Globus pallidus (tissue), 1 donor: ENCODE results near the gene PRSS22.
A peak's percentile ranks its signal among the peaks of the same experiment; 100 is the strongest.

Experiments
- DNase-seq: peaks from one replicate; pipeline ENCODE4 v3.0.0-alpha.2; 2015; ENCODE audit warnings: low spot score

The PRSS22 gene

GRCh38 chr16:2881783-2882649 is 24.0 kb upstream of the PRSS22 start:
- peak; percentile 27 for DNase-seq

DNA sequence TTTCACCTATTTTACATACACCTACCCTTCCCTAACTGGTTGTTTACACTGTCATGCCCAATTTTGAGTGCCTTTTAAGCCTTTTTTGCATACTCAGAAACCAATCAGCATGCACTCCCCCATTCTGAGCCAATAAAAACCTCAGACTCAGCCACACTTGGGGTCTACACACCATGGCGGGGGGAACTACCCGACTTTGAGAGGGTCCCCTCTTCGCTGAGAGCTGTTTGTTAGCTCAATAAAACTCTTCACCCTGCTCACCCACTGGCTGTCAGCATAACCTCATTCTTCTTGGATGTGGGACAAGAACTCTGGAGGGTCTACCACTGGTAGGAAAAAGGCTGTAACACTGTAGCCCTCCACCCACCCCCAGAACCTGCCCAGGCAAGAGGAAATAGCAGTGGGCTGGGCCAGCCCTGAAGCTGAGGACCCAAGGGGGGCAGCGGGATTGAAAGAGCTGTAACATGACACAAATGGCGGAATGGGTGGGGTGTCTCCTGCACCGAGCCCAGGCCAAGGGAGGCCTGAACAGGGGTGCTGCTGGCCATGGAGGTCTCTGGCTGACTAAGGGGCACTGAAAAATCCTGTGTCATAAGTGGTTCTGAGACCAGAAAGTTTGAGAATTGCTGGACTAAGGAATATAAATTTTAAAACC is 22.0 kb upstream of the PRSS22 start:
- DNase-seq, result no peak

- DNase-seq, result peak; percentile 74
Observed at GRCh38 chr16:2874912-2875362, 17.0 kb upstream of the PRSS22 start.

- no peak for DNase-seq
Observed at GRCh38 chr16:2874032-2874911, 16.3 kb upstream of the PRSS22 start.

- no peak for DNase-seq
Observed at GRCh38 chr16:2871926-2872325, 14.0 kb upstream of the PRSS22 start.

DNA sequence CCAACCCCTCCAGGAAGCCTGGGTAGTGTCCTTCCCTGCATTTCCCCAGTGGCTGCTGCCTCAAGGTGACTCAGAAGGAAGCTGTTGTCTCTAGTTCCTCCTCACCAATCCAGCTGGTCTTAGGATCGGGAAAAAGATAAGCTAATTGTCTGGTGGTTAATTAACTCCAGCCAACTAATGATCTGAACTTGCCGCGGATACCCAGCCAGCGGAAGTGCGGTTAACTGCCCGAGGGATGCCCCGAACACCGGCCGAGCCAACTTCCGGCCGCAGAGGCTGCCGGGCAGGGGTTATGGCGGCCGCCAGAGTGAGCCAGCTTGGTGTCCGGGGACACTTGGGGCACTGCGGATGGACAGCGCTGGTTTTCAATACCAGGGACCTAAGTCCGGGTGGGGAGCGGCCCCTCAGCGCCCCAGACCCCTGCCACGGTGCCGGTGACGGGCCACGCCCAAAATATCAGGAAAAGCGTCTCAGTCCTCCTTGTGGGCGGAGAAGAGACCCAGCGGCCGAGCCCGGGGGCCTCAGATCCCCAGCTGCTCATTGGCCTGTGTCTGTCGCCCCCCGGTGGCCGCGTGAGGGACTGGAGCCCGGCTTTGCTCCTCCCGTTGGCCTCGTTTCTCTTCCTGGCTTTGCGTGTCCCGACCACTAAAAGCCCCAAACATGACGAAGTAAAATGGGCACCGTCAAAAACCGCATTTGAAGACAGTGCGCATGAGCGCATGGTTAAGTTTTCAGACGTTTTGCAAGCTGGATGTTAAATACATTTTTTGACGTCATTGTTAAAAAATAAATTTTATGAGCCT is 10.2 kb upstream of the PRSS22 start:
- peak; percentile 88 for DNase-seq

- DNase-seq, result no peak
Observed at GRCh38 chr16:2867661-2867986, 9.7 kb upstream of the PRSS22 start.

- no peak for DNase-seq
Observed at GRCh38 chr16:2866431-2866830, 8.5 kb upstream of the PRSS22 start.

DNA sequence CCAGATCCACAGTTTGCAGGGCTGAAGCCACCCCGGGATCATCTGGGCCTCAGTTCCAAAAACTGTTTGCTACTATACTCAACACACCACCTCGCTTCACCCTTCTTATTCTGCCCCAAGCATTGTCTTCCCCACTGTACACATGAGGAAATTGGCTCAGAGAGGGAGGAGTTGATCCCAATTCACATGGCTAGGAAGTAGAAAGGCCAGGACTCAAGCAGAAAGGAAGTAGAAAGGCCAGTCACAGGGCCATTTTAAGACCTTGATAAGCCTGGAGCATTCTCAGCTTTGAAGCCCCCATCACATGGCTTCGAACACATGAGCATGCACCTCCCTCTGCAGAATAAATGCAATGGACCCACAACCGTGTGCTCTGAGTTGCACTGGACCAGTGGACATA is 7.7 kb upstream of the PRSS22 start:
- DNase-seq, result no peak

DNA sequence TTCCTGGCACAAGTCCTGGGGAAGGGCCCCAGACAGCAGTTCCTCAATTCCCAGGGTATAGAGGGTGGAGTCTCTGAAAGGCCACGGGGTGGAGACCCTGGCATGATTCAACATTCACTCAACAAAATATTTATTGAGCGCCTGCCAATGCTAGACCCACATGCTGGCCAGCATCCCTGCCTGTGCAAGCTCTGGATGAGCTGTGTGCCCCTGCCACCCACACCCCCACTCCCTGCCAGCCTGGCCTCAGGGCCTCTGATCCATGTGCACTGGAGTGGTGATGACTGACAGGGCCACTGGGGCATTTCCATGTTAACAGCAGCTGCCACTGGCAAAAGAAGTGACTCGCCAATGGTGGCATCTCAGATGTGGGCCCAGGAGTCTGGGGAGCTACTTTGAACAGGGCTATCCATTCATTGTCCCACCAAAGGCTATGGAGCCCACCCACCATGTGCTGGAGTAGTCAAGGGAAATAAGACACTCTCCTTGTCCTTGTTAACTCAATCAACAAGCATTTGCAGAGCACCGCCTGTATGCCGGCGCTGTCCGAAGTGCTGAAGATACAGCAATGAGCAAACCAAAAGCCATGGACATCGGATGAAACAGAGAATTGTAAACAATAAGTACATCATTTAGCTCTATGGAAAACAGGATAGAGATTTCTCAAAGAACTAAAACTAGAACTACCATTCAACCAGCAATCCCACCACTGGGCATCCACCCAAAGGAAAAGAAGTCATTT is 3.0 kb upstream of the PRSS22 start:
- no peak for DNase-seq

GRCh38 chr16:2859686-2860265 is 1.8 kb upstream of the PRSS22 start:
- DNase-seq, result no peak

- no peak for DNase-seq
Observed at GRCh38 chr16:2858245-2859025, 465 bp upstream of the PRSS22 start.

GRCh38 chr16:2856686-2857450 is 1.1 kb downstream of the PRSS22 start:
- no peak for DNase-seq

DNA sequence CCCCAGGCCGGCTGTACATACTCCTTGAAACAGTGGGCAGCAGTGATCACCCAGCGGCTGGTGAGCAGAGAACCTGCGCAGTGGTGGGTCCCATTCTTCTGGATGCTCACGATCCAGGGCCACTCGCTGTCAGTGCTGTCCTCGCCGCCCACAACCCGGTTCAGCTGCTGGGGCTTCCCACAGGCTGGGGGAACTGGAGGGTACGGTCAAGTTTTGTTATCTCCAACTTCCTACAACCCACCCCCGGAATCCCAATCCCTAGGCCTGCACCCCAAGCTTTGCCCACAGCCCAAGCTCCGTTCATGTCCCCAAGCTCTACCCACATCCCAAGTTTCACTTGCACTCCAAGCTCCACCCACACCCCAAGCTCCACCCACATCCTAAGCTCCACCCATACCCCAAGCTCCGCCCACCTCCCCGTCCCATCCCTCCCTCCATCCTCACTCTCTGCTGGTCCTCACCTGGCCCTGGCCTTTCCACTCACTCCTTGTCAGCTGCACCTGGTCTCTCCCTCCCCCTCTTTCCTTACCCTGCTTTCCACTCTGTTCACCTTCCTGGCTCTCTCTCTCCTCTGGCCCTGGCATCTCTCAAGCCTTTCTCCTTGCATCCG is 1.8 kb downstream of the PRSS22 start:
- no peak for DNase-seq

- no peak for DNase-seq
Observed at GRCh38 chr16:2855536-2855935, 2.4 kb downstream of the PRSS22 start.

GRCh38 chr16:2854700-2855309 is 3.2 kb downstream of the PRSS22 start:
- DNase-seq, result no peak

- DNase-seq, result no peak
Observed at GRCh38 chr16:2853531-2854073, 4.4 kb downstream of the PRSS22 start.
